IMR-90 (cell line): ENCODE data around the gene TBC1D22A. TPM values are rescaled to one million over a fixed set of nuclear protein-coding genes. Genes with fewer than 3 reads are reported as not detected.

Experiments used
- ATAC-seq: fragments of 200-7000 bp; cut with Tn5 transposase; 2 replicates; pipeline ENCODE4 v1.9.1; 2020; ENCODE audit warnings: low read depth, mild to moderate bottlenecking, moderate library complexity
- BruUV-seq: library from RNA; stranded (reverse); fragments of 400-500 nt; replicated peaks from 2 replicates; lab custom pipeline; 2021; lab: Mats Ljungman, UMichigan
- CTCF ChIA-PET: fragments of 300-600 bp; formaldehyde crosslinking; extraction: SDS; loops from one replicate; lab custom pipeline; 2021; ENCODE audit warnings: antibody characterized with exemption; lab: Yijun Ruan, JAX
- POLR2A ChIA-PET: fragments of 300-600 bp; sonication (Branson Sonifier 250); formaldehyde crosslinking; loops from one replicate; lab custom pipeline; 2022; ENCODE audit warnings: antibody characterized with exemption; ENCODE audit not compliant: unreplicated experiment; lab: Charles Lee
- DNase-seq: peaks from one replicate; pipeline ENCODE4 v3.0.0; 2013
- H2AFZ ChIP-seq: replicated peaks from 2 replicates; pipeline ENCODE3; 2013; ENCODE audit warnings: low read length, mild to moderate bottlenecking; ENCODE audit not compliant: poor library complexity
- H2AK5ac ChIP-seq: 2 replicates; pipeline ENCODE4 v1.6.1; 2013; ENCODE audit warnings: low read depth, low read length, inconsistent platforms
- H2AK9ac ChIP-seq: replicated peaks from 2 replicates; pipeline ENCODE3; 2013; ENCODE audit warnings: mild to moderate bottlenecking, low read depth, low read length, moderate library complexity; ENCODE audit not compliant: poor library complexity
- H2BK120ac ChIP-seq: 2 replicates; pipeline ENCODE4 v1.6.1; 2013; ENCODE audit warnings: low read depth, low read length, inconsistent platforms
- H2BK15ac ChIP-seq: 3 replicates; pipeline ENCODE4 v1.6.1; 2013; ENCODE audit warnings: low read depth, low read length, inconsistent platforms
- H2BK20ac ChIP-seq: 2 replicates; pipeline ENCODE4 v1.6.1; 2013; ENCODE audit warnings: low read depth, mild to moderate bottlenecking, inconsistent platforms, low read length, moderate library complexity
- H2BK5ac ChIP-seq: 2 replicates; pipeline ENCODE4 v1.6.1; 2013; ENCODE audit warnings: mild to moderate bottlenecking, low read depth, low read length, inconsistent platforms; ENCODE audit not compliant: poor library complexity, severe bottlenecking
- H3K14ac ChIP-seq: replicated peaks from 2 replicates; pipeline ENCODE4 v1.6.1; 2013; ENCODE audit warnings: low read depth, low read length, inconsistent platforms
- H3K18ac ChIP-seq: 2 replicates; pipeline ENCODE4 v1.6.1; 2013; ENCODE audit warnings: low read depth, low read length, control low read depth
- H3K23ac ChIP-seq: 2 replicates; pipeline ENCODE4 v1.6.1; 2013; ENCODE audit warnings: low read depth, low read length, inconsistent platforms
- H3K27ac ChIP-seq: 2 replicates; pipeline ENCODE4 v1.5.1; 2013; ENCODE audit warnings: mild to moderate bottlenecking, control low read depth, low read length; ENCODE audit not compliant: insufficient read depth
- H3K27me3 ChIP-seq: 2 replicates; pipeline ENCODE4 v1.6.1; 2013; ENCODE audit warnings: low read length; ENCODE audit not compliant: control insufficient read depth, insufficient read depth
- H3K36me3 ChIP-seq: 2 replicates; pipeline ENCODE4 v1.6.1; 2013; ENCODE audit warnings: low read length, mixed read lengths; ENCODE audit not compliant: control insufficient read depth, insufficient read depth
- H3K4ac ChIP-seq: 2 replicates; pipeline ENCODE4 v1.6.1; 2013; ENCODE audit warnings: low read depth, low read length, inconsistent platforms
- H3K4me1 ChIP-seq: 2 replicates; pipeline ENCODE4 v1.6.1; 2013; ENCODE audit warnings: low read length, mixed read lengths; ENCODE audit not compliant: control insufficient read depth, insufficient read depth
- H3K4me2 ChIP-seq: 2 replicates; pipeline ENCODE4 v1.6.1; 2013; ENCODE audit warnings: low read depth, mild to moderate bottlenecking, control low read depth, low read length, moderate library complexity
- H3K4me3 ChIP-seq: 2 replicates; pipeline ENCODE4 v1.5.1; 2013; ENCODE audit warnings: low read depth, mild to moderate bottlenecking, control low read depth, low read length, moderate library complexity; ENCODE audit not compliant: insufficient read depth
- H3K56ac ChIP-seq: 2 replicates; pipeline ENCODE4 v1.6.1; 2013; ENCODE audit warnings: low read length, inconsistent platforms; ENCODE audit not compliant: insufficient read depth; ENCODE audit errors: extremely low read depth
- H3K79me1 ChIP-seq, 2 experiments: 2 replicates each; pipeline ENCODE4 v1.6.1; 2013; ENCODE audit warnings: low read length in 2 of 2, inconsistent platforms in 1 of 2, low read depth in 1 of 2
- H3K9ac ChIP-seq: 2 replicates; pipeline ENCODE4 v1.6.1; 2013; ENCODE audit warnings: low read depth, low read length, control low read depth
- H3K9me1 ChIP-seq: 2 replicates; pipeline ENCODE4 v1.6.1; 2013; ENCODE audit warnings: low read length, inconsistent platforms; ENCODE audit not compliant: insufficient read depth
- H3K9me3 ChIP-seq: 2 replicates; pipeline ENCODE4 v1.6.1; 2013; ENCODE audit warnings: low read length; ENCODE audit not compliant: control insufficient read depth, insufficient read depth
- H4K20me1 ChIP-seq: 2 replicates; pipeline ENCODE4 v1.6.1; 2013; ENCODE audit warnings: low read length, inconsistent platforms; ENCODE audit not compliant: insufficient read depth
- H4K5ac ChIP-seq: 2 replicates; pipeline ENCODE4 v1.6.1; 2013; ENCODE audit warnings: mild to moderate bottlenecking, low read depth, low read length, control low read depth
- H4K8ac ChIP-seq, 2 experiments: 2 replicates each; pipeline ENCODE4 v1.6.1; 2013; ENCODE audit warnings: low read depth in 2 of 2, low read length in 2 of 2, control low read depth in 1 of 2, inconsistent platforms in 1 of 2
- H4K91ac ChIP-seq: 2 replicates; pipeline ENCODE4 v1.6.1; 2013; ENCODE audit warnings: low read depth, low read length, inconsistent platforms; ENCODE audit not compliant: insufficient read depth
- BHLHE40 ChIP-seq: fragments of 150-350 bp; IDR thresholded peaks from 2 replicates; pipeline ENCODE4 v1.6.1; 2016; ENCODE audit warnings: mild to moderate bottlenecking, low read depth, low read length
- CEBPB ChIP-seq: IDR thresholded peaks from 2 replicates; pipeline ENCODE4 v1.6.1; 2012; ENCODE audit warnings: low read depth, low read length, improper control_type of control experiment
- CHD1 ChIP-seq: IDR thresholded peaks from 2 replicates; pipeline ENCODE4 v1.6.1; 2012; ENCODE audit warnings: low read depth, low read length, improper control_type of control experiment
- ELK1 ChIP-seq: fragments of 150-350 bp; IDR thresholded peaks from 2 replicates; pipeline ENCODE4 v1.6.1; 2016; ENCODE audit warnings: low read depth, mild to moderate bottlenecking, low read length, moderate library complexity, borderline replicate concordance
- FOS ChIP-seq: fragments of 150-350 bp; IDR thresholded peaks from 2 replicates; pipeline ENCODE4 v1.6.1; 2016; ENCODE audit warnings: low read depth, low read length
- MAFK ChIP-seq: IDR thresholded peaks from 2 replicates; pipeline ENCODE4 v1.6.1; 2012; ENCODE audit warnings: low read depth, low read length, improper control_type of control experiment
- MAZ ChIP-seq: IDR thresholded peaks from 2 replicates; pipeline ENCODE4 v1.6.1; 2012; ENCODE audit warnings: low read depth, mild to moderate bottlenecking, low read length, improper control_type of control experiment, moderate library complexity, borderline replicate concordance
- MXI1 ChIP-seq: IDR thresholded peaks from 2 replicates; pipeline ENCODE4 v1.6.1; 2012; ENCODE audit warnings: low read depth, mild to moderate bottlenecking, low read length, moderate library complexity, borderline replicate concordance
- NFE2L2 ChIP-seq: fragments of 150-350 bp; IDR thresholded peaks from 2 replicates; pipeline ENCODE4 v1.6.1; 2016; ENCODE audit warnings: low read depth, mild to moderate bottlenecking, low read length
- POLR2A ChIP-seq: IDR thresholded peaks from 2 replicates; pipeline ENCODE4 v1.6.1; 2012; ENCODE audit warnings: mild to moderate bottlenecking, low read depth, low read length
- RAD21 ChIP-seq: IDR thresholded peaks from 2 replicates; pipeline ENCODE4 v1.6.1; 2012; ENCODE audit warnings: low read length, improper control_type of control experiment
- RCOR1 ChIP-seq: IDR thresholded peaks from 2 replicates; pipeline ENCODE4 v1.6.1; 2012; ENCODE audit warnings: mild to moderate bottlenecking, low read length, improper control_type of control experiment; ENCODE audit not compliant: insufficient replicate concordance
- RFX5 ChIP-seq: IDR thresholded peaks from 2 replicates; pipeline ENCODE4 v1.8.0; 2012; ENCODE audit warnings: low read depth, mild to moderate bottlenecking, low read length, moderate library complexity
- SMC3 ChIP-seq: fragments of 150-350 bp; IDR thresholded peaks from 2 replicates; pipeline ENCODE4 v1.6.1; 2016; ENCODE audit warnings: low read depth, mild to moderate bottlenecking, antibody characterized with exemption, low read length, moderate library complexity
- WGBS, 2 experiments: methylation state at CpG; one replicate each; pipeline versions ENCODE4 v1.1.5 to v1.1.7; 2013; ENCODE audit warnings: missing lambda C conversion rate in 2 of 2; ENCODE audit not compliant: insufficient read length in 1 of 2; ENCODE audit errors: extremely low coverage in 2 of 2; 5-methylcytosine and 5-hydroxymethylcytosine counted together
- dilution Hi-C: fragments of 300-500 bp; cut with HindIII; formaldehyde crosslinking; loops from one replicate; pipeline ENCODE4 v1.14.3; 2018; ENCODE audit warnings: low sequenced_read_pairs; ENCODE audit not compliant: unreplicated experiment
- in situ Hi-C: fragments of 300-500 bp; cut with MboI; formaldehyde crosslinking; loops from 3 replicates; pipeline ENCODE4 v1.14.3; 2019; ENCODE audit warnings: low sequenced_read_pairs, inconsistent platforms, mixed read lengths
- intact Hi-C: fragments of 100-400 bp; cut with micrococcal nuclease; formaldehyde crosslinking; loops from 2 replicates; pipeline ENCODE4 v1.10.0; 2022
- polyA plus RNA-seq, 3 experiments: library from polyadenylated mRNA; depleted of rRNA; stranded (reverse); fragments of >200 nt; gene quantifications; 2 replicates each; pipeline ENCODE4 v1.2.3, GENCODE V29; 2012; ENCODE audit warnings: low replicate concordance in 1 of 3
- total RNA-seq: library from RNA; depleted of rRNA; stranded (reverse); fragments of >200 nt; gene quantifications from 2 replicates; pipeline ENCODE4 v1.2.3, GENCODE V29; 2012
- TF ChIP-seq, protein P1 (sequence below): fragments of 150-350 bp; IDR thresholded peaks from 2 replicates; pipeline ENCODE4 v1.6.1; 2017; ENCODE audit warnings: mild to moderate bottlenecking, antibody characterized with exemption, low read length, low read depth

TBC1D22A gene
- total and polyA plus RNA-seq, 2 of the 4 experiments (the other 2 are of a cell fraction): 9.0 to 16.7 TPM

GRCh38 chr22:46967445-46968358 is 205.3 kb downstream of the TBC1D22A start:
- H2BK20ac ChIP-seq: no peak overlapping the region
- no peak overlapping the region for H4K8ac ChIP-seq
- no peaks in the 10 kb centered on the region for H3K9me3 ChIP-seq
- H4K20me1 ChIP-seq: peaks cover 10% of the 10 kb centered on the region; the same call in 1 of the 2 replicates
- ChIA-PET CTCF (interaction anchor here (1.3 kb wide), 1 partner anchor 13 kb away, joined by 4 read pairs; no protein-coding TSS in a partner anchor), POLR2A (no interaction called here)
- DNase-seq (no peak), ATAC-seq (no peak)
- H3K4me1 ChIP-seq: peaks cover 7% of the 10 kb centered on the region
- no peak overlapping the region for H3K14ac ChIP-seq
- H2BK5ac ChIP-seq: no peak overlapping the region
- no peak overlapping the region for H3K18ac ChIP-seq
- no peak overlapping the region for H4K91ac ChIP-seq
- no peaks in the 10 kb centered on the region for H3K27me3 ChIP-seq
- H4K5ac ChIP-seq: no peak overlapping the region
- no peak overlapping the region for H3K23ac ChIP-seq
- WGBS, 2 experiments: 75% methylated on average over 2 of the region's 20 CpGs; no CpG with 5 or more reads in 1 of the 2 experiments
- no peak overlapping the region for H3K4ac ChIP-seq
- H3K56ac ChIP-seq: no peak overlapping the region
- no peak overlapping the region for H2AFZ ChIP-seq
- no peak overlapping the region for H2AK9ac ChIP-seq
- H2BK120ac ChIP-seq: no peak overlapping the region
- no peak overlapping the region for H2BK15ac ChIP-seq
- in situ Hi-C loops (no loop called here), dilution Hi-C loops (no loop called here), intact Hi-C loops (loop anchor here (10.0 kb wide), 1 partner anchor 173 kb away; no protein-coding TSS in a partner anchor)
- H3K27ac ChIP-seq: no peak overlapping the region
- H3K36me3 ChIP-seq: no peaks in the 10 kb centered on the region
- no peak overlapping the region for H3K4me2 ChIP-seq
- peaks cover 5 to 17% of the 10 kb centered on the region in 2 experiments for H3K79me1 ChIP-seq
- no peak overlapping the region for H2AK5ac ChIP-seq
- H3K4me3 ChIP-seq: no peak overlapping the region
- H3K9me1 ChIP-seq: peaks cover 9% of the 10 kb centered on the region; the same call in 1 of the 2 replicates
- no peak overlapping the region for H3K9ac ChIP-seq
- no TSS peak for BruUV-seq
- TF ChIP-seq RAD21 (no peak), MAZ (no peak), CEBPB (no peak), CHD1 (no peak), RFX5 (no peak), POLR2A (no peak), MAFK (no peak), MXI1 (no peak), RCOR1 (no peak), SMC3 (no peak), ELK1 (no peak), BHLHE40 (no peak), NFE2L2 (no peak), FOS (no peak)
- TF ChIP-seq, protein P1, sequence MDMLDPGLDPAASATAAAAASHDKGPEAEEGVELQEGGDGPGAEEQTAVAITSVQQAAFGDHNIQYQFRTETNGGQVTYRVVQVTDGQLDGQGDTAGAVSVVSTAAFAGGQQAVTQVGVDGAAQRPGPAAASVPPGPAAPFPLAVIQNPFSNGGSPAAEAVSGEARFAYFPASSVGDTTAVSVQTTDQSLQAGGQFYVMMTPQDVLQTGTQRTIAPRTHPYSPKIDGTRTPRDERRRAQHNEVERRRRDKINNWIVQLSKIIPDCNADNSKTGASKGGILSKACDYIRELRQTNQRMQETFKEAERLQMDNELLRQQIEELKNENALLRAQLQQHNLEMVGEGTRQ: no peak
